Loucy (cell line): ENCODE results near the gene MAPT.

ENCODE experiments used
- EZH2phosphoT487 ChIP-seq: fragments of 200-600 bp; IDR thresholded peaks from 2 replicates; pipeline ENCODE4 v1.6.1; 2018; ENCODE audit warnings: antibody characterized with exemption, mild to moderate bottlenecking, moderate library complexity, borderline replicate concordance
- TF ChIP-seq, protein P1 (sequence below): fragments of 200-600 bp; sonication (generic); conservative IDR thresholded peaks from 2 replicates; pipeline ENCODE4 v1.5.1; 2014; ENCODE audit warnings: mild to moderate bottlenecking, antibody characterized with exemption, low read length

DNA sequence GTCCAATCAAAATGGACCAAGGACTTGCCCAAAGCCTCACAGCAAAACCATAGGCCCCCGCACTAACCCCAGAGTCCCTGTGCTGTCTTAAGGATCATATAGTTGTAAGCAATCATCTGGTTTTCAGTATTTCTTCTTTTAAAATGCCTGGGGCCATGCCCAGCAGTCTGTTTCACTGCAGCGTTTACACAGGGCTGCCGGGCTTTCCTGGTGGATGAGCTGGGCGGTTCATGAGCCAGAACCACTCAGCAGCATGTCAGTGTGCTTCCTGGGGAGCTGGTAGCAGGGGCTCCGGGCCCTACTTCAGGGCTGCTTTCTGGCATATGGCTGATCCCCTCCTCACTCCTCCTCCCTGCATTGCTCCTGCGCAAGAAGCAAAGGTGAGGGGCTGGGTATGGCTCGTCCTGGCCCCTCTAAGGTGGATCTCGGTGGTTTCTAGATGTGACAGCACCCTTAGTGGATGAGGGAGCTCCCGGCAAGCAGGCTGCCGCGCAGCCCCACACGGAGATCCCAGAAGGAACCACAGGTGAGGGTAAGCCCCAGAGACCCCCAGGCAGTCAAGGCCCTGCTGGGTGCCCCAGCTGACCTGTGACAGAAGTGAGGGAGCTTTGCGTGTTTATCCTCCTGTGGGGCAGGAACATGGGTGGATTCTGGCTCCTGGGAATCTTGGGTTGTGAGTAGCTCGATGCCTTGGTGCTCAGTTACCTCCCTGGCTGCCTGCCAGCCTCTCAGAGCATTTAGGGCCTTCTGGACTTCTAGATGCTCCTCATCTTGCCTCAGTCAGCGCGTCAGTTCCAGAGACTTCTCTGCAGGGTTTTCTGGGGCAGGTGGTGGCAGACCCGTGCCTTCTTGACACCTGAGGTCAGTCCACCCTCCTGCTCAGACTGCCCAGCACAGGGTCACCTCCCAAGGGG is 79.8 kb downstream of the MAPT start:
- TF ChIP-seq, protein P1, sequence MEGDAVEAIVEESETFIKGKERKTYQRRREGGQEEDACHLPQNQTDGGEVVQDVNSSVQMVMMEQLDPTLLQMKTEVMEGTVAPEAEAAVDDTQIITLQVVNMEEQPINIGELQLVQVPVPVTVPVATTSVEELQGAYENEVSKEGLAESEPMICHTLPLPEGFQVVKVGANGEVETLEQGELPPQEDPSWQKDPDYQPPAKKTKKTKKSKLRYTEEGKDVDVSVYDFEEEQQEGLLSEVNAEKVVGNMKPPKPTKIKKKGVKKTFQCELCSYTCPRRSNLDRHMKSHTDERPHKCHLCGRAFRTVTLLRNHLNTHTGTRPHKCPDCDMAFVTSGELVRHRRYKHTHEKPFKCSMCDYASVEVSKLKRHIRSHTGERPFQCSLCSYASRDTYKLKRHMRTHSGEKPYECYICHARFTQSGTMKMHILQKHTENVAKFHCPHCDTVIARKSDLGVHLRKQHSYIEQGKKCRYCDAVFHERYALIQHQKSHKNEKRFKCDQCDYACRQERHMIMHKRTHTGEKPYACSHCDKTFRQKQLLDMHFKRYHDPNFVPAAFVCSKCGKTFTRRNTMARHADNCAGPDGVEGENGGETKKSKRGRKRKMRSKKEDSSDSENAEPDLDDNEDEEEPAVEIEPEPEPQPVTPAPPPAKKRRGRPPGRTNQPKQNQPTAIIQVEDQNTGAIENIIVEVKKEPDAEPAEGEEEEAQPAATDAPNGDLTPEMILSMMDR = no peak
- no peak for TF ChIP-seq EZH2phosphoT487
